Subcutaneous abdominal adipose tissue (tissue), 5 donors: Measurements from ENCODE around the gene SMTN.
A peak's percentile ranks its signal among the peaks of the same experiment; 100 is the strongest.

Experiments used
- H3K27ac ChIP-seq: one replicate; pipeline ENCODE4 v1.7.0; 2013; ENCODE audit warnings: low read depth, mild to moderate bottlenecking, inconsistent platforms, low read length, moderate library complexity
- H3K27me3 ChIP-seq, 5 donors: one replicate each; pipeline ENCODE4 v1.7.0; 2013; ENCODE audit warnings: low read length in 5 of 5, inconsistent platforms in 1 of 5; ENCODE audit not compliant: control insufficient read depth in 5 of 5, insufficient read depth in 4 of 5
- H3K36me3 ChIP-seq, 5 donors: one replicate each; pipeline ENCODE4 v1.7.0; 2013; ENCODE audit warnings: low read length in 5 of 5; ENCODE audit not compliant: control insufficient read depth in 5 of 5, insufficient read depth in 5 of 5
- H3K4me1 ChIP-seq, 5 donors: one replicate each; pipeline ENCODE4 v1.7.0; 2013; ENCODE audit warnings: low read length in 5 of 5, mild to moderate bottlenecking in 3 of 5, moderate library complexity in 1 of 5; ENCODE audit not compliant: control insufficient read depth in 5 of 5, insufficient read depth in 5 of 5
- H3K4me3 ChIP-seq, 5 donors: one replicate each; pipeline ENCODE4 v1.7.0; 2013; ENCODE audit warnings: low read length in 5 of 5, low read depth in 1 of 5
- H3K9ac ChIP-seq, 5 donors: one replicate each; pipeline ENCODE4 v1.7.0; 2013; ENCODE audit warnings: low read length in 5 of 5, mild to moderate bottlenecking in 4 of 5, moderate library complexity in 3 of 5
- H3K9me3 ChIP-seq, 5 donors: one replicate each; pipeline ENCODE4 v1.7.0; 2013; ENCODE audit warnings: low read length in 5 of 5; ENCODE audit not compliant: control insufficient read depth in 5 of 5
- donor health status: healthy.
- donor health status: healthy.
- donor health status: healthy.
- donor health status: healthy.
- donor health status: healthy.

Gene SMTN

DNA sequence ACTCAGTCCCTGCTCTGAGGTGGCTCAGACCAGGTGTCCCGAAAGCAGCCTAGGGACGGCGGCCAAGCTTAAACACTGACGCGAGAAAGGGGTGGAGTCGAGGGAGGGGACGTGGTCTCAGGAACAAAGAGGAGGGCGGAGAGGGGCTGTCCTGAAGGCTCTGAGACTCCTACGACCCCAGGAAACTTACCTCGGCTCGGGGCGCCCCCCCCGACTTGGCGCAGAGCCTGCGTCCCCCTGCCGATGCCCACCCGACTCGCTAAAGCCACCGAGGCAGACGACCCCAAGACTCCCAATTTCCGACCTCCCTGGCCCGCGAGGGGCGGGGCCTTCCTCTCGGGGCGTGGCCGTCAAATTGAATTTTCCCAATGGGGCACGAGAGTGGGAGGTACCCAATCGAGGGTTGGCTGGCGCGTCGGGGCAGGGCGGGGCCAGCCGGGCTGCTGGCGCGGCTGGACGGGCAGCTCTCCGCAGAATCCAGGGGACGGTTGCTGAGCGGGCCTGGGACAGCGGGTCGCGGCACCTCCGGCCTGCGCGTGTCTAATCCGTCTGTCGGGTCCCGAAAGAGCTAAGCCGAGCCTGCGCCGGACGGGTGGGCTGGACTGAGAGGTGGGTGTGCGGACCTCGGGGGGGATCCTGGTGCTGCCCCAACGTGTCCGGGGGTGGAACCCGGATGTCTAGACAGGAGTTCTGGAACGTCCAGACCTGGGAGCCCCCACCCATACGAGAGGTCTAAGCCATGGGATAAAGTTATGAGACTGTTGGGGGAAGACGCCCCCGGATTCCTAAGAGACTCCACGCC lies at the start of gene SMTN:
TSS of gene SMTN (plus strand) at position 471 of the 802 bp plus-strand sequence. CDS start 1,941 bp downstream, outside the sequence.
- Histone ChIP-seq H3K4me3 (peak within 1 kb of the TSS; percentile 77 to 91 (median 80)), H3K36me3 (peaks cover 0 to 9% (median 2%) of the 10 kb centered on the region in 5 donors), H3K27me3 (no peaks in the 10 kb centered on the region), H3K9me3 (no peaks in the 10 kb centered on the region), H3K27ac (peak within 1 kb of the TSS; percentile 89), H3K4me1 (peaks cover 17 to 59% (median 56%) of the 10 kb centered on the region in 5 donors), H3K9ac (peak within 1 kb of the TSS; percentile 80 to 90 (median 81))

DNA sequence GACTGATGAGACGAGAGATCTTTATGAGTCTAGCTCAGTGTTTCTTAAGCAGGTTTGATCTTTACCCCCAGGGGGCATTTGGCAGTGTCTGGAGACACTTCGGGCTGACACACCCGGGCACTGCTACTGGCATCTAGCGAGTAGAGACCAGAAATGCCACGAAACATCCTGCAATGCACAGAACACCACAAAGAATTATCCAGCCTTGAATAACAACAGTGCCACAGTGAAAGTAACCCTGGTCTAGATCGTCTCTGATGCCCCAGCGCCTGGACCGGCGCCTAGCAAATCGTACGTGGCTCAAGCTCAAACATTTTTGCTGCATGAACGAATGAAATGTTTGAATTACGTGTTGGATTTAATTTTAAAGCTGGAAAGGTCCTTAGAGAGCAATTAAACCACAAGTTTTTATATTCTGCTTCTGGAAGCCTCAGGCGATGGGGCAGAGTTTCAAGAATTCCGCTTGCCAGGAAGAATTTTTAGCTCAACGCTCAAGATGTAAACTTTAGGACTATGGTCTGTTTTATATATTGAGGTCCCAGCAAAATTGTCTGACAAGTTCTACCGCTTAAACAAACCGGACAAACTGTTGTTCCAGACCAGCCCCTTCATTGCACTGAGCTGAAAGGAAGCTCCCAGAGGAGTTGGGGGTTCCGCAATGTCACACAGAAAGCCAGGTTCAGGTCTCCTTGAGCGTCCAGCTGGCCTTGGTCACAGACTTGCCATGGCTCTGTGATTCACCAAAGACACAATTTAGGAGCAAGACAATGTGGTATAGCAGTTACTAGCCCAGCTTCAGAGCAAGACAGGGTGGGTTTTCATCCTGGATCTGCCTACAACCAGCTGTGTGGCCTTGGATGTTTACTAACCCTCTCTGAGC lies 44.2 kb upstream of the SMTN start:
- Histone ChIP-seq H3K9ac (peak overlapping the region in 3 of 5 donors; percentile 44 to 51 (median 47)), H3K4me3 (peak overlapping the region in 4 of 5 donors; percentile 36 to 67 (median 46)), H3K36me3 (no peaks in the 10 kb centered on the region), H3K27ac (no peak overlapping the region), H3K4me1 (peaks cover 4 to 35% (median 22%) of the 10 kb centered on the region in 5 donors), H3K9me3 (peaks cover 0 to 4% (median 2%) of the 10 kb centered on the region in 5 donors), H3K27me3 (no peaks in the 10 kb centered on the region)

DNA sequence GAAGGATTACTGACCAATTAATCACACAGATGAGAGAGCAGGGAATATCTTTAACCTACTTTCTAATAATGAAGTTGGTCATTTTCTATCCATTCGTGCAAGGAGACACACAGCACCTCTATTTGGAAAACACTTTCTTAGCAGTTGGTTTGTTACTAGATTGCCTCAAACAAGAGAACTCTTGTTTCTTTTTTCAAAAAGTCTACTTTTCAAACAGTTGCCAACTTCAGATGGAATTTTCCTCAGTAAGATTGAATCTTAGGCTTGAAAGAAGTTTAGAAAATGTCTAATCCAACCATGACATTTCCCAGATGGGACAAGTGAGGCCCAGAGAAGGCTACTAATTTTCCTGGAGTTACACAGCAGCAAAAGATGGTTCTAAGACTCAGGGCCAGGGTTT lies 42.4 kb upstream of the SMTN start:
- Histone ChIP-seq H3K36me3 (no peaks in the 10 kb centered on the region), H3K4me1 (peaks cover 4 to 35% (median 22%) of the 10 kb centered on the region in 5 donors), H3K27ac (peak overlapping the region; percentile 37), H3K9ac (no peak overlapping the region), H3K9me3 (peaks cover 0 to 4% (median 2%) of the 10 kb centered on the region in 5 donors), H3K27me3 (no peaks in the 10 kb centered on the region), H3K4me3 (no peak overlapping the region)

DNA sequence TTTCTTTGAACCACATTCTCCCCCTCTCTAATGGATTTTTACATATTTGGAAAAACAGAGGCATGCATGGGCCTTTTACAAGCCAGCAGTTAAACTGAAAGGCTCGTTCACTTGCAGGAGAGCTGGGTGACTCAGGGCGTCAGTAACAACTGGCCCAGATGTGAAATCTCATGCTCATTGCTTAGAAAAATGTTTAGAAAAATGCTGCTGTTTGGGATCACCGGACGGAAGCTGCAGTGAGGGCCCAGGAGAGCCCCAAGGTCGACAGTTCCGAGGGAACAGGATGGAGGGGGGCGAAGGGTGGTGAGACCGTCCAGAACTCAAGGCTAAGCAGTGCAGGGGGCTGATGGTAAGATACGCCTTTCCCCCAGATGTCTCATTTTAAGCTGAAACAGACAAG lies 41.7 kb upstream of the SMTN start:
- peak overlapping the region; percentile 37 for H3K27ac ChIP-seq
- H3K9ac ChIP-seq: peak overlapping the region in 1 of 5 donors; percentile 6
- peaks cover 4 to 41% (median 22%) of the 10 kb centered on the region in 5 donors for H3K4me1 ChIP-seq
- H3K27me3 ChIP-seq: no peaks in the 10 kb centered on the region
- no peak overlapping the region for H3K4me3 ChIP-seq
- H3K36me3 ChIP-seq: no peaks in the 10 kb centered on the region
- peaks cover 0 to 4% (median 2%) of the 10 kb centered on the region in 5 donors for H3K9me3 ChIP-seq

DNA sequence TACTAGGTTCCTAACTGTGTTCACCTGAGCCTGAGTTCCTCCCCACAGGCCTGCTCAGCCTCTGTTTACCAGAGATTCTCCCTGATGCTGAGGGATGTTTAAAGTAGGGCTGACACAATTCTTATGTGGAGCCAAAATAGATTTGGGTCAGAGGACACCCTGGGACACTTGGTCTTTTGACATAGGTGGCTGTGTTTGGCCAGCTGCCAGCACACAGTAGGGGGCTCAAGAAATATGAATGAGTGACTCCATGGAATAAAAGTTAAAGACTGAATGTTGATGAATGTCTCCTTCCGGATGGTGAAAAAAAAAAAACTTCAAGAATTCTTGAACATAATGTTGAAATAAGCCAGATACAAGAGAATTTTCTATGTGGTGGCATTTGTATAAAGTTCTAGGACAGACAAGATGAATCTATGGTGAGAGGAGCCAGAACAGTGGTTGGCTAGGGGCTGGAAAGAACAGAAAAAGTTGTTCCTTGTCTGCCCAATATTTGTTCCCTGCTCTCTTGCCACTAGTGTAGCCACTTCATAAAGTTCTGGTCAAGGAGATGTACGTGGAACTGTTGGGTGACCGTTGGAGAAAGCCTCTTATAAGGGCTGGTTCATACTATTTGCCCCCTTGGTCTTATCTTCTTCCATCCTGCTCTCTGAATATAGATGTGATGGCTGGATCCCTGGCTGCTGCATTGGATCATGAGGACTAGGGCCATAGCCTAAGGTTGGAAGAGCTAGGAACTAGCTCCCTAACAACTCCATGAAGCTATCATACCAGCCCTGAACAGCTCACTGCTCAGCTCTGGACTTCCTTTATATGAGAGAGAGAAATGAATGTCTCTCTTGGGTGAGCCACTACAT lies 40.3 kb upstream of the SMTN start:
- Histone ChIP-seq H3K36me3 (no peaks in the 10 kb centered on the region), H3K27me3 (no peaks in the 10 kb centered on the region), H3K27ac (no peak overlapping the region), H3K4me1 (peaks cover 4 to 51% (median 22%) of the 10 kb centered on the region in 5 donors), H3K4me3 (no peak overlapping the region), H3K9me3 (peaks cover 0 to 4% (median 2%) of the 10 kb centered on the region in 5 donors), H3K9ac (no peak overlapping the region)

DNA sequence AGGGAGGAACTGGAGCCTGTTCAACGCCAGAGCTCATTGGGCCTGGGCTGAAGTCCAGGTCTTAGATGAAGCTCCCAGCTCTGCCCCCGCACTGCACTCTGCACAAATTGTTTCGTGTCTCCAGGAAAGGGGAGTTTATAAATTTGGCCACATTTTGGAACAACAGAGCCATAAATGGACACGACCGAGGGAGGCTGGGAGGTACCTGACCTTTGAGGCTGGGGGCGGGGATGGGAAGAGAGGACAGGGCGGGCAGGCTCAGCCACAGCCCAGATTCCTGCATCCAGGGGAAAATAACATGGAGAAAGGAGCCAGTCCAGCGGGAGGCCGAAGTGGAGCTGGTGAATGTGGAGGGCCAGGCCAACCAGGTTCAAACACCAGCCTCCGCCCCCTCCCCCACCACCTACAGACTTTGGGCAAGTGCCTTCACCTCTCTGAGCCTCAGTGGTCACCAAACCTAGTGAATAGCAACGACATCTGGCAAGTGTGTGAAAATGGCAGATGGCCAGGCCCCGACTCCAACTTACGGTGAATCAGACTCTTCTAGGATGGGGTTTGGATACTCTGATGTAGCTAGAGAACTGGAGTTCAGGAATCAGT lies 36.8 kb upstream of the SMTN start:
- Histone ChIP-seq H3K36me3 (no peaks in the 10 kb centered on the region), H3K27ac (no peak overlapping the region), H3K4me1 (peaks cover 0 to 54% (median 7%) of the 10 kb centered on the region in 5 donors), H3K4me3 (no peak overlapping the region), H3K9ac (no peak overlapping the region), H3K27me3 (peaks cover 0 to 2% (median 0%) of the 10 kb centered on the region in 5 donors), H3K9me3 (peaks cover 0 to 4% (median 2%) of the 10 kb centered on the region in 5 donors)

DNA sequence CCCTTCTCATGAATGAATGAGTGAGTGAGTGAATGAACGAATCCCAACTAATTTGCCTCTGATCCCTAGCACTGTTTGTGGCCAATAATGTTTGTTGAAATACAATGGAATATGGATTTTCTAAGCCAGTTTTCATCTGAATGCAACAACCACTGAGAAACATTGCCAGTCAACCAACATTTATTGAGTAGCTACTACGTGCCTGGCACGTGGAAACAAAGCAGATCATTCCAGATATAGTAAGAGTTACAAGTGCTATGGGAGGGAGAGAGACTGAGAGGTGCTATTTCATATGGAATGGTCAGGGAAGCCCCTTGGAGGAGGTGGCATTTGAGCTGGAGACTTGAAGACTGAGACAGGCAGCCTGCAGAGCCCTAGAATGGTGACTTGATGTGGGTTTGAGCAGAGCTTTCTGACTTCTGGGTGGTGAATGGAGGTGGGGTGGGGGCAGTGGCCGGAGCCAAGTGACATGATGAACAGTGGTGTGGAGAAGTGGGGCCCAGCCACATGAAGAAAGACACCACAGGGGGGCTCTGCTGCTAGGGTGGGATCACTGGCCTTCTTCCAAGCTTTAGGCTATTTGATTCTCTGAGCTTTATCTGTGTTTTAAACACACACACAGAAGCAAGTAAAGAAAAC lies 35.1 kb upstream of the SMTN start:
- peaks cover 0 to 61% (median 7%) of the 10 kb centered on the region in 5 donors for H3K4me1 ChIP-seq
- H3K27ac ChIP-seq: peak overlapping the region; percentile 66
- no peaks in the 10 kb centered on the region for H3K36me3 ChIP-seq
- peaks cover 0 to 2% (median 0%) of the 10 kb centered on the region in 5 donors for H3K27me3 ChIP-seq
- H3K9ac ChIP-seq: no peak overlapping the region
- H3K9me3 ChIP-seq: peaks cover 0 to 3% (median 1%) of the 10 kb centered on the region in 5 donors
- H3K4me3 ChIP-seq: no peak overlapping the region

DNA sequence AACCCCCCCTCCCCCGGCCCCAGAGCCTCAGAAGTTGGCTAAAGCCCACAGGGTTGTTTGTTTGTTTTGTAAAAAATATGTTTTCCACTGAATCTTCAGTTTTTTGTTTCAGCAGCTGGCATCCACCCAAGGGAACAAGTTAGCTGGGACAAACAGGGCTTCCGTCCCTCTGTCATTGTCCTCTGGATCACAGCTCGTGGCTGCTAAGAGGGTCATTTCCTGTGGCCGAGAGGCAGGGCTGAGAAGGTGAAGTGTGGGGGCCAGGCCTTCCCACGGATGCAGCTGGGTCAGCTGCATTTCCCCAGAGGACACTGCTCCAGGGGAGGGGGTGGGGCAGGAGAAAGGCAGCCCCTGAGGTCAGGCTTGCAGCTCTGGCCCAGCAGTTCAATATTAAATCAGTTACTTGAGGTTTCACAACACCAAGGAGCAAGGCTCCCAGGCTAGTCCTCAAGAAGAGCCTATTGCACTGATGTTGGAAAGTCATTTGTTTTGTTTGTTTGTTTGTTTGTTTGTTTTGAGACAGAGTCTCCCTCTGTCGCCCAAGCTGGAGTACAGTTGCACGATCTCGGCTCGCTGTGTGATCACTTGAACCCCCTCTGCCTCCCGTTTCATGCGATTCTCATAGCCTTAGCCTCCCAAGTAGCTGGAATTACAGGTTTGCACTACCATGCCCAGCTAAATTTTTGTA lies 34.4 kb upstream of the SMTN start:
- H3K9me3 ChIP-seq: no peaks in the 10 kb centered on the region
- H3K27ac ChIP-seq: peak overlapping the region; percentile 66
- peak overlapping the region in 1 of 5 donors; percentile 84 for H3K9ac ChIP-seq
- no peaks in the 10 kb centered on the region for H3K36me3 ChIP-seq
- peaks cover 0 to 63% (median 7%) of the 10 kb centered on the region in 5 donors for H3K4me1 ChIP-seq
- peaks cover 0 to 2% (median 0%) of the 10 kb centered on the region in 5 donors for H3K27me3 ChIP-seq
- no peak overlapping the region for H3K4me3 ChIP-seq
